EH (cell line): ENCODE results near the gene TTC9C.
"Not testable (repeated sequence)": the region's sequence is repeated elsewhere in the genome, so short reads cannot be mapped to it uniquely, and the experiment has no call there.

Experiments used
- DNase-seq: peaks from one replicate; pipeline ENCODE4 v3.0.0-alpha.2; 2015; ENCODE audit warnings: low read depth

Gene TTC9C

GRCh38 chr11:62752177-62752785 is 24.0 kb downstream of the TTC9C start:
- no peak for DNase-seq

- DNase-seq = no peak
These were observed 24.9 kb downstream of the TTC9C start for GRCh38 chr11:62752994-62753735.

GRCh38 chr11:62753736-62754603 is 25.7 kb downstream of the TTC9C start, which contains the start of gene ZBTB3:
Gene ZBTB3 (minus strand): TSS chr11:62754160. CDS start chr11:62753664, 496 bp downstream.
- peak; percentile 100 for DNase-seq

GRCh38 chr11:62755086-62755615 is 26.9 kb downstream of the TTC9C start:
- DNase-seq = no peak

GRCh38 chr11:62757846-62758788 is 29.8 kb downstream of the TTC9C start:
- no peak for DNase-seq

- DNase-seq = not testable (repeated sequence)
These were observed 32.6 kb downstream of the TTC9C start for GRCh38 chr11:62760867-62761227.

GRCh38 chr11:62770778-62771143 is 42.5 kb downstream of the TTC9C start:
- DNase-seq = no peak

GRCh38 chr11:62771144-62772021 is 43.1 kb downstream of the TTC9C start, which contains the start of gene TAF6L:
Gene TAF6L (plus strand): TSS chr11:62771396. CDS start chr11:62775784, 4,388 bp downstream.
- peak; percentile 98 for DNase-seq

GRCh38 chr11:62774407-62774806 is 46.1 kb downstream of the TTC9C start:
- no peak for DNase-seq

- no peak for DNase-seq
These were observed 47.4 kb downstream of the TTC9C start for GRCh38 chr11:62775646-62776045.

- no peak for DNase-seq
These were observed 49.1 kb downstream of the TTC9C start for GRCh38 chr11:62777389-62777788.

- no peak for DNase-seq
These were observed 50.2 kb downstream of the TTC9C start for GRCh38 chr11:62778441-62778840.

GRCh38 chr11:62782753-62783152 is 54.5 kb downstream of the TTC9C start:
- DNase-seq = no peak

GRCh38 chr11:62786318-62787004 is 58.2 kb downstream of the TTC9C start:
- DNase-seq = peak; percentile 85

- DNase-seq = peak; percentile 98
These were observed 58.9 kb downstream of the TTC9C start, which contains the start of gene TMEM179B for GRCh38 chr11:62787005-62787759. Gene TMEM179B (plus strand): TSS chr11:62787402. CDS start chr11:62787432, 30 bp downstream.
